HUES64 (cell line): ENCODE measurements around the gene RAB3C.
A peak's percentile ranks its signal among the peaks of the same experiment; 100 is the strongest.

ENCODE experiments used
- H3K27ac ChIP-seq: 2 replicates; pipeline ENCODE4 v1.7.0; 2013; ENCODE audit warnings: low read depth, low read length, inconsistent platforms
- H3K27me3 ChIP-seq: 2 replicates; pipeline ENCODE4 v1.6.1; 2013; ENCODE audit warnings: mild to moderate bottlenecking, low read length; ENCODE audit not compliant: insufficient read depth
- H3K36me3 ChIP-seq: 2 replicates; pipeline ENCODE4 v1.6.1; 2013; ENCODE audit warnings: mild to moderate bottlenecking, low read length; ENCODE audit not compliant: insufficient read depth
- H3K4me1 ChIP-seq: 2 replicates; pipeline ENCODE4 v1.6.1; 2013; ENCODE audit warnings: mild to moderate bottlenecking, low read length, moderate library complexity; ENCODE audit not compliant: insufficient read depth
- H3K4me3 ChIP-seq: 2 replicates; pipeline ENCODE4 v1.5.1; 2013; ENCODE audit warnings: mild to moderate bottlenecking, low read length, moderate library complexity
- H3K9ac ChIP-seq: 2 replicates; pipeline ENCODE4 v1.6.1; 2013; ENCODE audit warnings: mild to moderate bottlenecking, low read depth, low read length
- H3K9me3 ChIP-seq: 2 replicates; pipeline ENCODE4 v1.6.1; 2013; ENCODE audit warnings: low read depth, low read length; ENCODE audit not compliant: insufficient read depth
- WGBS: fragments of 150-250, 120-280 bp; methylation state at CpG from one replicate; pipeline ENCODE4 v1.1.7; 2013; ENCODE audit warnings: missing lambda C conversion rate; 5-methylcytosine and 5-hydroxymethylcytosine counted together

The RAB3C gene

GRCh38 chr5:58606064-58606463 lies 23.2 kb downstream of the RAB3C start:
- Histone ChIP-seq H3K4me1 (no peaks in the 10 kb centered on the region), H3K36me3 (no peaks in the 10 kb centered on the region), H3K27ac (no peak overlapping the region), H3K27me3 (no peaks in the 10 kb centered on the region), H3K9ac (no peak overlapping the region), H3K9me3 (peaks cover 7% of the 10 kb centered on the region; the same call in 1 of the 2 replicates), H3K4me3 (no peak overlapping the region)
- 96% methylated on average over 4 of the region's 4 CpGs for WGBS

GRCh38 chr5:58615972-58616371 lies 33.1 kb downstream of the RAB3C start:
- Histone ChIP-seq H3K4me1 (no peaks in the 10 kb centered on the region), H3K36me3 (no peaks in the 10 kb centered on the region), H3K4me3 (no peak overlapping the region), H3K27ac (no peak overlapping the region), H3K9ac (no peak overlapping the region), H3K27me3 (no peaks in the 10 kb centered on the region), H3K9me3 (no peaks in the 10 kb centered on the region)

GRCh38 chr5:58617241-58617640 lies 34.4 kb downstream of the RAB3C start:
- Histone ChIP-seq H3K9ac (no peak overlapping the region), H3K4me1 (no peaks in the 10 kb centered on the region), H3K27me3 (no peaks in the 10 kb centered on the region), H3K4me3 (no peak overlapping the region), H3K9me3 (no peaks in the 10 kb centered on the region), H3K36me3 (no peaks in the 10 kb centered on the region), H3K27ac (no peak overlapping the region)
- WGBS: 97% methylated on average over 1 of the region's 1 CpG

GRCh38 chr5:58620336-58620735 lies 37.5 kb downstream of the RAB3C start:
- Histone ChIP-seq H3K9ac (no peak overlapping the region), H3K4me3 (no peak overlapping the region), H3K4me1 (no peaks in the 10 kb centered on the region), H3K27ac (no peak overlapping the region), H3K9me3 (no peaks in the 10 kb centered on the region), H3K27me3 (no peaks in the 10 kb centered on the region), H3K36me3 (no peaks in the 10 kb centered on the region)
- WGBS: no CpG with 5 or more reads among the region's 1 CpG

GRCh38 chr5:58622936-58623871 lies 40.3 kb downstream of the RAB3C start:
- 85% methylated on average over 3 of the region's 3 CpGs for WGBS
- no peaks in the 10 kb centered on the region for H3K36me3 ChIP-seq

GRCh38 chr5:58628626-58629025 lies 45.8 kb downstream of the RAB3C start:
- H3K27me3 ChIP-seq: no peaks in the 10 kb centered on the region
- no peaks in the 10 kb centered on the region for H3K9me3 ChIP-seq
- H3K27ac ChIP-seq: no peak overlapping the region
- no peak overlapping the region for H3K9ac ChIP-seq
- no peak overlapping the region for H3K4me3 ChIP-seq
- no peaks in the 10 kb centered on the region for H3K36me3 ChIP-seq
- WGBS: 81% methylated on average over 5 of the region's 5 CpGs
- H3K4me1 ChIP-seq: peaks cover 9% of the 10 kb centered on the region

More at GRCh38 chr5:58622936-58623871, 40.3 kb downstream of the RAB3C start:
- no peaks in the 10 kb centered on the region for H3K4me1 ChIP-seq
- H3K27me3 ChIP-seq: no peaks in the 10 kb centered on the region
- no peak overlapping the region for H3K4me3 ChIP-seq
- no peaks in the 10 kb centered on the region for H3K9me3 ChIP-seq
- H3K27ac ChIP-seq: no peak overlapping the region
- H3K9ac ChIP-seq: no peak overlapping the region

GRCh38 chr5:58629271-58630159 lies 46.6 kb downstream of the RAB3C start:
- no peak overlapping the region for H3K9ac ChIP-seq
- H3K4me1 ChIP-seq: peaks cover 9% of the 10 kb centered on the region
- H3K4me3 ChIP-seq: no peak overlapping the region
- no peaks in the 10 kb centered on the region for H3K27me3 ChIP-seq
- H3K9me3 ChIP-seq: no peaks in the 10 kb centered on the region
- peak overlapping the region; percentile 35; the same call in 1 of the 2 replicates for H3K27ac ChIP-seq
- WGBS: 60% methylated on average over 5 of the region's 6 CpGs
- H3K36me3 ChIP-seq: no peaks in the 10 kb centered on the region

- WGBS: 94% methylated on average over 1 of the region's 1 CpG
- Histone ChIP-seq H3K4me3 (no peak overlapping the region), H3K27me3 (no peaks in the 10 kb centered on the region), H3K4me1 (peaks cover 9% of the 10 kb centered on the region), H3K27ac (no peak overlapping the region), H3K9me3 (no peaks in the 10 kb centered on the region), H3K36me3 (no peaks in the 10 kb centered on the region), H3K9ac (no peak overlapping the region)
Measured at GRCh38 chr5:58631895-58632294, 49.0 kb downstream of the RAB3C start.

- Histone ChIP-seq H3K4me1 (no peaks in the 10 kb centered on the region), H3K9me3 (no peaks in the 10 kb centered on the region), H3K27ac (no peak overlapping the region), H3K9ac (no peak overlapping the region), H3K4me3 (no peak overlapping the region), H3K27me3 (no peaks in the 10 kb centered on the region), H3K36me3 (no peaks in the 10 kb centered on the region)
- 94% methylated on average over 2 of the region's 2 CpGs for WGBS
Measured at GRCh38 chr5:58635416-58635815, 52.5 kb downstream of the RAB3C start.

- no peak overlapping the region for H3K4me3 ChIP-seq
- no peak overlapping the region for H3K27ac ChIP-seq
- H3K9ac ChIP-seq: no peak overlapping the region
- no peaks in the 10 kb centered on the region for H3K36me3 ChIP-seq
- H3K4me1 ChIP-seq: no peaks in the 10 kb centered on the region
- WGBS: no CpG with 5 or more reads among the region's 3 CpGs
- no peaks in the 10 kb centered on the region for H3K9me3 ChIP-seq
- no peaks in the 10 kb centered on the region for H3K27me3 ChIP-seq
Measured at GRCh38 chr5:58640011-58640410, 57.1 kb downstream of the RAB3C start.

GRCh38 chr5:58641533-58641932 lies 58.7 kb downstream of the RAB3C start:
- H3K4me3 ChIP-seq: no peak overlapping the region
- H3K36me3 ChIP-seq: no peaks in the 10 kb centered on the region
- 83% methylated on average over 1 of the region's 1 CpG for WGBS
- no peak overlapping the region for H3K9ac ChIP-seq
- H3K27ac ChIP-seq: no peak overlapping the region
- no peaks in the 10 kb centered on the region for H3K4me1 ChIP-seq
- no peaks in the 10 kb centered on the region for H3K9me3 ChIP-seq
- H3K27me3 ChIP-seq: no peaks in the 10 kb centered on the region
